Endodermal cell (in vitro differentiated cells): ENCODE data around the gene MARVELD2. TPM values are rescaled to one million over a fixed set of nuclear protein-coding genes. Genes with fewer than 3 reads are reported as not detected.
"Not testable (repeated sequence)": the region's sequence is repeated elsewhere in the genome, so short reads cannot be mapped to it uniquely, and the experiment has no call there.

Experiments used
- DNase-seq: peaks from one replicate; pipeline ENCODE4 v3.0.0-alpha.2; 2017
- H3K27ac ChIP-seq: 2 replicates; pipeline ENCODE4 v1.5.1; 2013; ENCODE audit warnings: mild to moderate bottlenecking, low read depth, low read length, moderate library complexity
- H3K27me3 ChIP-seq: 2 replicates; pipeline ENCODE4 v1.6.1; 2013; ENCODE audit warnings: mild to moderate bottlenecking, low read length, moderate library complexity; ENCODE audit not compliant: insufficient read depth, control insufficient read depth, poor library complexity, severe bottlenecking
- H3K36me3 ChIP-seq: 2 replicates; pipeline ENCODE4 v1.7.0; 2013; ENCODE audit warnings: mild to moderate bottlenecking, low read length, moderate library complexity; ENCODE audit not compliant: control insufficient read depth, insufficient read depth
- H3K4me1 ChIP-seq: one replicate; pipeline ENCODE4 v1.7.0; 2013; ENCODE audit warnings: low read length; ENCODE audit not compliant: control insufficient read depth, insufficient read depth
- H3K4me3 ChIP-seq: 2 replicates; pipeline ENCODE4 v1.5.1; 2013; ENCODE audit warnings: mild to moderate bottlenecking, low read length, moderate library complexity
- H3K9ac ChIP-seq: 2 replicates; pipeline ENCODE4 v1.6.1; 2013; ENCODE audit warnings: mild to moderate bottlenecking, low read length, moderate library complexity; ENCODE audit not compliant: poor library complexity, severe bottlenecking; ENCODE audit errors: extremely low read depth
- H3K9me3 ChIP-seq: 2 replicates; pipeline ENCODE4 v1.6.1; 2013; ENCODE audit warnings: mild to moderate bottlenecking, low read length, moderate library complexity; ENCODE audit not compliant: control insufficient read depth
- H3K27ac Mint-ChIP-seq: 2 replicates; pipeline ENCODE4 v1.8.0; 2020; ENCODE audit warnings: mixed read lengths
- H3K27me3 Mint-ChIP-seq: 2 replicates; pipeline ENCODE4 v1.8.0; 2021; ENCODE audit warnings: mild to moderate bottlenecking, mixed read lengths; ENCODE audit not compliant: insufficient read depth
- H3K36me3 Mint-ChIP-seq: 2 replicates; pipeline ENCODE4 v1.8.0; 2020; ENCODE audit warnings: low read depth, mixed read lengths
- H3K4me1 Mint-ChIP-seq: 2 replicates; pipeline ENCODE4 v1.8.0; 2020; ENCODE audit warnings: mixed read lengths
- H3K4me3 Mint-ChIP-seq: 2 replicates; pipeline ENCODE4 v1.8.0; 2020; ENCODE audit warnings: mild to moderate bottlenecking, moderate library complexity, mixed read lengths
- H3K9me3 Mint-ChIP-seq: 2 replicates; pipeline ENCODE4 v1.8.0; 2020; ENCODE audit warnings: mild to moderate bottlenecking, mixed read lengths
- CTCF ChIP-seq: fragments of 200-600 bp; sonication (generic); conservative IDR thresholded peaks from 2 replicates; pipeline ENCODE4 v1.5.0; 2021; ENCODE audit warnings: antibody characterized with exemption, mild to moderate bottlenecking
- WGBS, 2 experiments: methylation state at CpG; one replicate each; pipeline versions ENCODE4 v1.1.5 to v1.1.7; 2013; ENCODE audit warnings: missing lambda C conversion rate in 2 of 2, mixed read lengths in 1 of 2; ENCODE audit not compliant: insufficient coverage in 1 of 2, insufficient read length in 1 of 2; 5-methylcytosine and 5-hydroxymethylcytosine counted together
- total RNA-seq, 2 donors: library from RNA; stranded (reverse); fragmentation: NEBNext Ultra II Directional in 1 of 2; extraction: Animal tissue kit (Norgen Biotek cat#: 25700) in 1 of 2; gene quantifications; 2 replicates in 1 of 2; 3 replicates in 1 of 2; pipeline ENCODE4 v1.2.1, GENCODE V29; 2021

The MARVELD2 gene
- total RNA-seq, 2 donors from 2014 or later: 30.5 to 38.0 TPM

GRCh38 chr5:69368458-69369339, 46.2 kb upstream of the MARVELD2 start:
- Mint-ChIP-seq H3K4me3 (peak overlapping the region; percentile 87), H3K27ac (peak overlapping the region; percentile 99), H3K27me3 (no peaks in the 10 kb centered on the region), H3K4me1 (peaks cover 16% of the 10 kb centered on the region), H3K36me3 (peaks cover 27% of the 10 kb centered on the region), H3K9me3 (no peaks in the 10 kb centered on the region)
- TF ChIP-seq CTCF: no peak
- H3K27me3 ChIP-seq: no peaks in the 10 kb centered on the region
- peak overlapping the region; percentile 99 for H3K4me3 ChIP-seq
- H3K27ac ChIP-seq: peak overlapping the region; percentile 100
- no peak for DNase-seq
- no peaks in the 10 kb centered on the region for H3K9me3 ChIP-seq
- H3K9ac ChIP-seq: peak overlapping the region; percentile 96
- H3K4me1 ChIP-seq: no peaks in the 10 kb centered on the region
- 3 to 8% methylated on average over 12 to 37 of the region's 39 CpGs for WGBS, 2 experiments
- H3K36me3 ChIP-seq: peaks cover 26% of the 10 kb centered on the region

DNA sequence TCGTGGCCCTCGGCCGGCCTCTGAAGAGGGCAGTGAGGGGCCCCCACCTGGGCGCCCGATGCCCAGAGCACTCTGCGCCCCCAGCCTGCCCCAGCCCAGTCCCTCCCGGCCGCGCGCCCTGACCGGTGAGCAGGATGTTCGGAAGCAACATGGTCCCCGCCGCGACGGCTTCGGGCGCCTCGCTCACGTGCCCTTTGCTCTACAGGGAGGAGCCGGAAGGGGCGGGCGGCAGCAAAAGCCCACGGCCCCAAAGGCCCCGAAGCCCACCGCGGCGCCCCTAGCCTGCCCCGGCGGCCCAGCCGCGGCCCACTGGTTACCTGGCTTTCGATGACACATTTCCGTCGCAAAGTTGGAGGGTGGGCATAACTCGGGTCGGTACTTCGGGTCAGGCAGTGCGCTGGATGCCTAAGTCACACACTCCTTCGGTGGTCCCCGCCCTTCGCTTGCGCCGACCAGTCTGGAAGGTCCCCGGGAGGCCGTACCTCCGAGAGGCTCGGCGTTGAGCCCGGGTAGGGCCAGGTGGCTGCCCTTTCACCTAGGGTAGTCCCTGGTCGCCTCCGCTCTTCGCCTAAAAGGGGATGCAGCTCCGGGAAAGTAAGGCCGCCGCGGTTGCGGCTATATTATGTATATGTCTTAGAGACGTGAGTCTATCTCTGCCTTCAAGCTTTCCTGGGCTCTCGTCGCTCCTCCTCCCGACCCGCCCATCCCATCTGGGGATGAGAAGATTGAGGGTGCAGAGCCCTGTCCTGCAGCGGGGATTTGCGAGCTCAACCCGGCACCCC, 45.4 kb upstream of the MARVELD2 start, which contains the start of the genes AK6, RAD17 and TAF9:
TSS of gene AK6 (minus strand) at position 181 of the 782 bp plus-strand sequence. CDS start at position 151, 30 bp downstream.
TSS of gene RAD17 (plus strand) at position 479 of the 782 bp plus-strand sequence. CDS start 2,391 bp downstream, outside the sequence.
TSS of gene TAF9 (minus strand) at position 181 of the 782 bp plus-strand sequence. CDS start 3,783 bp downstream, outside the sequence.
- H3K36me3 Mint-ChIP-seq: peaks cover 27% of the 10 kb centered on the region
- no peaks in the 10 kb centered on the region for H3K9me3 Mint-ChIP-seq
- 0% methylated on average over 19 to 66 of the region's 66 CpGs for WGBS, 2 experiments
- H3K27ac ChIP-seq: peak within 1 kb of the TSS; percentile 100
- TF ChIP-seq CTCF: no peak
- peak; percentile 97 for DNase-seq
- H3K27me3 ChIP-seq: no peaks in the 10 kb centered on the region
- H3K27ac Mint-ChIP-seq: peak within 1 kb of the TSS; percentile 99
- H3K9me3 ChIP-seq: no peaks in the 10 kb centered on the region
- no peaks in the 10 kb centered on the region for H3K4me1 ChIP-seq
- peak within 1 kb of the TSS; percentile 99 for H3K4me3 ChIP-seq
- H3K36me3 ChIP-seq: peaks cover 28% of the 10 kb centered on the region
- H3K9ac ChIP-seq: peak within 1 kb of the TSS; percentile 96
- H3K4me3 Mint-ChIP-seq: peak within 1 kb of the TSS; percentile 87
- H3K4me1 Mint-ChIP-seq: peaks cover 16% of the 10 kb centered on the region
- H3K27me3 Mint-ChIP-seq: no peaks in the 10 kb centered on the region

- peaks cover 26% of the 10 kb centered on the region for H3K36me3 Mint-ChIP-seq
- H3K4me1 Mint-ChIP-seq: peaks cover 16% of the 10 kb centered on the region
- H3K4me3 Mint-ChIP-seq: peak overlapping the region; percentile 87
- not testable (repeated sequence) for H3K4me1 ChIP-seq, H3K27me3 ChIP-seq, DNase-seq, H3K9me3 Mint-ChIP-seq, H3K27ac ChIP-seq, H3K9me3 ChIP-seq, H3K27me3 Mint-ChIP-seq
- WGBS, 2 experiments: 3 to 4% methylated on average over 7 to 16 of the region's 16 CpGs
- peak overlapping the region; percentile 99 for H3K27ac Mint-ChIP-seq
- H3K36me3 ChIP-seq: peaks cover 27% of the 10 kb centered on the region
- peak overlapping the region; percentile 99 for H3K4me3 ChIP-seq
- peak overlapping the region; percentile 96 for H3K9ac ChIP-seq
Observed at GRCh38 chr5:69370335-69370734, 44.6 kb upstream of the MARVELD2 start.
